NCI-H345 treated with DMSO at 0.1 percent for 48 hours (cell line): ENCODE results near the gene CPNE4.

Experiments used
- DNase-seq: peaks from one replicate; lab custom pipeline; 2025; ENCODE audit not compliant: unreplicated experiment; lab: John Stamatoyannopoulos, UW

Gene CPNE4

GRCh38 chr3:131804565-131805133 is 230.2 kb downstream of the CPNE4 start:
- no peak for DNase-seq

GRCh38 chr3:131803113-131803512 is 231.7 kb downstream of the CPNE4 start:
- no peak for DNase-seq

- DNase-seq = no peak
These were observed 232.8 kb downstream of the CPNE4 start for GRCh38 chr3:131802029-131802428.

- no peak for DNase-seq
These were observed 233.2 kb downstream of the CPNE4 start for GRCh38 chr3:131801566-131801965.

- DNase-seq = no peak
These were observed 237.0 kb downstream of the CPNE4 start for GRCh38 chr3:131797776-131798175.

GRCh38 chr3:131796558-131797198 is 238.1 kb downstream of the CPNE4 start:
- DNase-seq = no peak

GRCh38 chr3:131796111-131796510 is 238.7 kb downstream of the CPNE4 start:
- no peak for DNase-seq

GRCh38 chr3:131795390-131796090 is 239.3 kb downstream of the CPNE4 start:
- no peak for DNase-seq

- DNase-seq = no peak
These were observed 239.9 kb downstream of the CPNE4 start for GRCh38 chr3:131794766-131795388.

- DNase-seq = no peak
These were observed 240.9 kb downstream of the CPNE4 start for GRCh38 chr3:131793870-131794269.

GRCh38 chr3:131789188-131789587 is 245.6 kb downstream of the CPNE4 start:
- DNase-seq = no peak

- DNase-seq = no peak
These were observed 248.4 kb downstream of the CPNE4 start for GRCh38 chr3:131786386-131786785.

- no peak for DNase-seq
These were observed 252.1 kb downstream of the CPNE4 start for GRCh38 chr3:131782751-131783150.

- DNase-seq = no peak
These were observed 256.3 kb downstream of the CPNE4 start for GRCh38 chr3:131778526-131778925.

GRCh38 chr3:131775650-131776049 is 259.2 kb downstream of the CPNE4 start:
- DNase-seq = no peak

- no peak for DNase-seq
These were observed 262.4 kb downstream of the CPNE4 start for GRCh38 chr3:131772269-131773026.

- no peak for DNase-seq
These were observed 271.7 kb downstream of the CPNE4 start for GRCh38 chr3:131762981-131763564.

GRCh38 chr3:131756405-131756804 is 278.4 kb downstream of the CPNE4 start:
- DNase-seq = no peak

- DNase-seq = no peak
These were observed 279.4 kb downstream of the CPNE4 start for GRCh38 chr3:131755380-131755779.

- no peak for DNase-seq
These were observed 284.6 kb downstream of the CPNE4 start for GRCh38 chr3:131750256-131750655.

GRCh38 chr3:131749826-131750225 is 285.0 kb downstream of the CPNE4 start:
- DNase-seq = no peak
